Transverse colon (tissue), 4 donors: ENCODE results near the gene PTPRG. TPM values are rescaled to one million over a fixed set of nuclear protein-coding genes. Genes with fewer than 3 reads are reported as not detected.

ENCODE experiments used
- DNase-seq: peaks from one replicate; pipeline ENCODE4 v3.0.0-alpha.2; 2019
- H3K27ac ChIP-seq, 4 donors: fragments of 200-600 bp; sonication (generic); 2 replicates each; pipeline ENCODE4 v1.5.1; 2016 to 2018; ENCODE audit warnings: inconsistent platforms in 4 of 4
- H3K27me3 ChIP-seq: fragments of 200-600 bp; sonication (generic); 2 replicates; pipeline ENCODE4 v1.5.1; 2017; ENCODE audit warnings: inconsistent platforms
- H3K36me3 ChIP-seq, 4 donors: fragments of 200-600 bp; sonication (generic); 2 replicates each; pipeline ENCODE4 v1.5.1; 2017 to 2019; ENCODE audit warnings: inconsistent platforms in 4 of 4
- H3K4me1 ChIP-seq, 4 donors: fragments of 200-600 bp; sonication (generic); 2 replicates each; pipeline ENCODE4 v1.5.1; 2017 to 2020; ENCODE audit warnings: inconsistent platforms in 4 of 4
- H3K4me3 ChIP-seq, 4 donors: fragments of 200-600 bp; sonication (generic); 1 replicate in 1 of 4; 2 replicates in 3 of 4; pipeline versions ENCODE4 v1.5.1 to v1.6.1; 2017 to 2019; ENCODE audit warnings: inconsistent platforms in 4 of 4
- H3K9me3 ChIP-seq, 2 donors: fragments of 200-600 bp; sonication (generic); 2 replicates each; pipeline ENCODE4 v1.5.1; 2017 to 2019; ENCODE audit warnings: inconsistent platforms in 2 of 2
- EP300 ChIP-seq: sonication (generic); formaldehyde crosslinking; IDR thresholded peaks from one replicate; pipeline ENCODE4 v1.6.1; 2017; ENCODE audit warnings: antibody characterized with exemption, low read depth
- POLR2A ChIP-seq: fragments of 450-650 bp; IDR thresholded peaks from one replicate; pipeline ENCODE4 v1.6.1; 2016; ENCODE audit warnings: antibody characterized with exemption, mild to moderate bottlenecking, moderate library complexity
- POLR2AphosphoS5 ChIP-seq, 3 donors: sonication (generic); formaldehyde crosslinking; IDR thresholded peaks; one replicate each; pipeline ENCODE4 v1.6.1; 2016; ENCODE audit warnings: antibody characterized with exemption in 3 of 3
- WGBS, 2 donors: methylation state at CpG; one replicate each; pipeline ENCODE4 v1.1.5; 2018; ENCODE audit warnings: low coverage in 1 of 2; 5-methylcytosine and 5-hydroxymethylcytosine counted together
- in situ Hi-C, 4 donors: fragments of 200-750 bp; cut with MboI; loops; one replicate each; pipeline versions ENCODE4 v1.15.0 to v1.15.1; 2017; ENCODE audit warnings: low sequenced_read_pairs in 3 of 4, low pct_ligation_motif_present in 1 of 4, low pct_unique_long_range_greater_than_20kb in 1 of 4
- intact Hi-C: fragments of 100-400 bp; cut with DNase I; formaldehyde crosslinking; loops from one replicate; pipeline ENCODE4 v1.15.1; 2023; ENCODE audit warnings: low total_unique reads
- total RNA-seq, 4 donors: library from RNA; depleted of rRNA; stranded (reverse); fragments of >200 nt; gene quantifications; one replicate each; pipeline ENCODE4 v1.1.0, GENCODE V29; 2016
- TF ChIP-seq, protein P1 (sequence below), 5 experiments: fragments of 200-600 bp in 3 of 5; fragments of 450-650 bp in 2 of 5; sonication (generic) in 3 of 5; IDR thresholded peaks; 1 replicate in 2 of 5; 2 replicates in 3 of 5; pipeline ENCODE4 v1.5.1; 2016 to 2017; ENCODE audit warnings: antibody characterized with exemption in 5 of 5, inconsistent platforms in 3 of 5, mild to moderate bottlenecking in 2 of 5, moderate library complexity in 1 of 5

The PTPRG gene
- total RNA-seq, 4 donors from 2014 or later, result 29.2 to 83.4 (median 41.6) TPM

DNA sequence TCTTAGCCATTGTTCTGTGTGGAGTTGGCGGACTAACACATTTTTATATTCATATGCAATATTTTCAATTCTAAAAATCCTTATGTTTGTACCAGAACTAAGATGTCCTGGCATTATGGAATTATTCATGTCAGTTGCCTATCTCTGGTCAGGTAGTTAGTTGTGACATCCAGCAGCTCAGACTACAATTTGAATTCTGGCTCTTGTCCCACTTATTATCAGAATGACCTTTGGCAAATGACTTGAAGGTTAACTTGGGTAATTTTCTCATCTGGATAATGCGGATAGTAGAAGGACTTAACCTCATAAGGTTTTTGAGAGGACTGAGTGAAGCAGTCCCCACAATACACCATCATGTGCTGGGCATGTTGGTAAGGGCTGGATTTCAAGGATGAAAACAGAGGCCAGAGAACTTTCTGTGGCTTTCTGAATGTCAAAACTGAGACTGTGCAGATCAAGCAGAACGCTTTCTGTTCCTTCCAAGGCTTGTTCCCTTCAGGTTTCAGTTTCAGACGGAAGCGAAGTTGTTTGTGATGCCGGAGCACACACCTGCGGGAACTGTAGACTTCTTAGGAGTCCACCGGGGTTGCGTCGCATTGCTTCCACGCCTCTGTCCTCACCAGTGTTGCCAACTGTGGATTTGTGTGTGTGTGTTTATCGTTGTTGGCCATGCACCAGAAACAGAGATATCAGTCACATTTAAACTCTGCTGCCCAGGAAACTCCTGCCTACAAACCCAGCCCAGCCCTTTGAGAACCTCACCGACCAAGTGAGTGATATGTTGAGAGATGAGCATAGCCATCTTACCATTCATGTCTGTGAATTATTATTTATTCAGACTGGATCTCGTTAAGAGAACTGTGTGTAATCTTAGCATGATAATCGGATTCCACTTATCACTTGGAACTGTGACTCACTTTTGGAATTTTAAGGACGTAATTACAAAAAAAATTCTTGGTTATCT, 76.0 kb downstream of the PTPRG start:
- WGBS, 2 donors, result 22 to 37% methylated on average over 6 to 16 of the region's 16 CpGs
- intact Hi-C loops (no loop called here), in situ Hi-C loops (no loop called here)
- H3K4me3 ChIP-seq, result peak overlapping the region in 2 of 4 donors; percentile 3 to 36
- H3K9me3 ChIP-seq, result no peaks in the 10 kb centered on the region
- no peaks in the 10 kb centered on the region for H3K36me3 ChIP-seq
- peak; percentile 51 for TF ChIP-seq POLR2A
- peak; percentile 74 to 90 (median 77) for TF ChIP-seq POLR2AphosphoS5 (IDR thresholded peaks at IDR 0.05)
- TF ChIP-seq, protein P1, sequence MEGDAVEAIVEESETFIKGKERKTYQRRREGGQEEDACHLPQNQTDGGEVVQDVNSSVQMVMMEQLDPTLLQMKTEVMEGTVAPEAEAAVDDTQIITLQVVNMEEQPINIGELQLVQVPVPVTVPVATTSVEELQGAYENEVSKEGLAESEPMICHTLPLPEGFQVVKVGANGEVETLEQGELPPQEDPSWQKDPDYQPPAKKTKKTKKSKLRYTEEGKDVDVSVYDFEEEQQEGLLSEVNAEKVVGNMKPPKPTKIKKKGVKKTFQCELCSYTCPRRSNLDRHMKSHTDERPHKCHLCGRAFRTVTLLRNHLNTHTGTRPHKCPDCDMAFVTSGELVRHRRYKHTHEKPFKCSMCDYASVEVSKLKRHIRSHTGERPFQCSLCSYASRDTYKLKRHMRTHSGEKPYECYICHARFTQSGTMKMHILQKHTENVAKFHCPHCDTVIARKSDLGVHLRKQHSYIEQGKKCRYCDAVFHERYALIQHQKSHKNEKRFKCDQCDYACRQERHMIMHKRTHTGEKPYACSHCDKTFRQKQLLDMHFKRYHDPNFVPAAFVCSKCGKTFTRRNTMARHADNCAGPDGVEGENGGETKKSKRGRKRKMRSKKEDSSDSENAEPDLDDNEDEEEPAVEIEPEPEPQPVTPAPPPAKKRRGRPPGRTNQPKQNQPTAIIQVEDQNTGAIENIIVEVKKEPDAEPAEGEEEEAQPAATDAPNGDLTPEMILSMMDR (IDR thresholded peaks at IDR 0.05), result no peak
- TF ChIP-seq EP300, result no peak
- H3K27me3 ChIP-seq, result no peaks in the 10 kb centered on the region
- H3K4me1 ChIP-seq, result peaks cover 6 to 28% (median 10%) of the 10 kb centered on the region in 4 donors
- H3K27ac ChIP-seq, result peak overlapping the region; percentile 79 to 83 (median 80)
- peak; percentile 81 for DNase-seq

DNA sequence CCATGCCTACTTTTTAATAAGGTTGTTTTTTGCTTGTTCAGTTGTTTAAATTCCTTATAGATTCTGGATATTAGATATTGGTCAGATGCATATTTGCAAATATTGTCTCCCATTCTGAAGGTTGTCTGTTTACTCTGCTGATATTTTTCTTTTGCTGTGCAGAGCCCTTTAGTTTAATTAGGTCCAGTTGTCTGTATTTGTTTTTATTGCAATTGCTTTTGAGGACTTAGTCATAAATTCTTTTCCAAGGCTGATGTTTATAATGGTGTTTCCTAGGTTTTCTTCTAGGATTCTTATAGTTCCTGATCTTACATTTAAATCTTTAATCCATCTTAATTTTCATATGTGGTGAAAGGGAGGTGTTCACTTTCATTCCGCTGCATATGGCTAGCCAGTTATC, 77.4 kb downstream of the PTPRG start:
- Histone ChIP-seq H3K9me3 (no peaks in the 10 kb centered on the region), H3K4me1 (peaks cover 6 to 28% (median 10%) of the 10 kb centered on the region in 4 donors), H3K27ac (no peak overlapping the region), H3K36me3 (no peaks in the 10 kb centered on the region), H3K27me3 (no peaks in the 10 kb centered on the region), H3K4me3 (no peak overlapping the region)
- TF ChIP-seq POLR2AphosphoS5 (IDR thresholded peaks at IDR 0.05) (no peak), EP300 (no peak), POLR2A (no peak)
- TF ChIP-seq, protein P1 (IDR thresholded peaks at IDR 0.05), result no peak
- intact Hi-C loops (no loop called here), in situ Hi-C loops (no loop called here)
- 94 to 100% methylated on average over 1 of the region's 1 CpG for WGBS, 2 donors
- no peak for DNase-seq

DNA sequence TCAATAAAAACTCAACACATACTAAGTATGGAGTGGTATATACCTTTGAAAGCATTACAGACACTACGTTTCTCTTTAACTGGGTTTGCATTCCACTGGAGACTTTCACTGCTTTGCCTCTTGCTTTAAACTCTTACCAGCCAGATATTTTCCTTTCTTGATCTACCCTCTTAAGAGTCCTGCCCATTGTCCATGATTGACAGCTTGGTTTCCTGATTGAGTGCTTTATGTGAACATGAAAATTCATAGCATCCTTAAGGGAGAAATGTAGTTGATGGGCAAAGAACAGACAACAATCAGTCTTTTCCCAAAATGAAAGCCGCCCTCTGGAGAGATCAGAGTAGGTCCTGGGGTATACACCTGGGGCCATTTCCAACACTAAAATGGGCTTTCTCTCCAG, 78.6 kb downstream of the PTPRG start:
- Histone ChIP-seq H3K36me3 (no peaks in the 10 kb centered on the region), H3K4me3 (no peak overlapping the region), H3K27ac (no peak overlapping the region), H3K4me1 (peaks cover 7 to 24% (median 10%) of the 10 kb centered on the region in 4 donors), H3K9me3 (no peaks in the 10 kb centered on the region), H3K27me3 (no peaks in the 10 kb centered on the region)
- in situ Hi-C loops, result no loop called here
- 86 to 90% methylated on average over 1 to 2 of the region's 2 CpGs for WGBS, 2 donors
- DNase-seq, result no peak
- intact Hi-C loops, result no loop called here
- TF ChIP-seq POLR2A, result no peak
- no peak for TF ChIP-seq EP300
- TF ChIP-seq, protein P1 (IDR thresholded peaks at IDR 0.05), result no peak

DNA sequence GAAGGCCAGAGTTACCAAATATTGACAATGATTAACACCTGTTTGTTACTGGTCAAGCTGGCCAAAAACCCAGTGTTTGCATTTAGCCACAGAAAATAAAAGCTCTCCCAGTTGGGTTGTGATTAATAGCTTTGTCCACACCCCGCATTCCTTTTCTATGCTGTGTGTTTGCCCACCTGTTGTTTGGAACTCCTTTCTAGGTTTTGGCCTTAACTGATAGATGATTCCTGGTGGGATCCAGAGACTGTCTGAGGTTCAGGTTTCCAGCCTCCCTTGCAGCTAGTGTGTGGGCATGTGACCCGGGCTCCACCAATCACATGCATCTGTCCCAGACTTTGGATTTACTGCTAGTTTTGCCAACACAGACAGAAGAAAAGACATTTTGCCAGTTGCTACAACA, 83.8 kb downstream of the PTPRG start:
- Histone ChIP-seq H3K36me3 (no peaks in the 10 kb centered on the region), H3K27ac (no peak overlapping the region), H3K4me3 (no peak overlapping the region), H3K9me3 (no peaks in the 10 kb centered on the region), H3K27me3 (no peaks in the 10 kb centered on the region), H3K4me1 (peaks cover 6 to 32% (median 17%) of the 10 kb centered on the region in 4 donors)
- in situ Hi-C loops (no loop called here), intact Hi-C loops (no loop called here)
- no peak for TF ChIP-seq EP300
- no peak for TF ChIP-seq POLR2A
- TF ChIP-seq, protein P1 (IDR thresholded peaks at IDR 0.05), result no peak
- TF ChIP-seq POLR2AphosphoS5 (IDR thresholded peaks at IDR 0.05), result no peak
- DNase-seq, result no peak
- WGBS, 2 donors, result 85% methylated on average over 2 of the region's 2 CpGs; no CpG with 5 or more reads in 1 of the 2 donors
